SK-N-SH (cell line): ENCODE results near the gene ZNF780B. TPM values are rescaled to one million over a fixed set of nuclear protein-coding genes. Genes with fewer than 3 reads are reported as not detected.

Experiments used
- CTCF ChIA-PET: fragments of 300-600, 350-600 bp; formaldehyde crosslinking; extraction: SDS; loops from one replicate; lab custom pipeline; 2021; lab: Yijun Ruan, JAX
- POLR2A ChIA-PET: fragments of 350-600 bp; sonication (Branson Sonifier 250); formaldehyde crosslinking; extraction: SDS; loops from one replicate; lab custom pipeline; 2020; ENCODE audit warnings: antibody characterized with exemption, inconsistent platforms; lab: Yijun Ruan, JAX
- DNase-seq: peaks from one replicate; pipeline ENCODE4 v3.0.0; 2012
- H2AFZ ChIP-seq: fragments of 200-600 bp; sonication (generic); 2 replicates; pipeline ENCODE4 v1.8.1; 2016; ENCODE audit warnings: antibody characterized with exemption, mild to moderate bottlenecking, low read depth
- H3F3A ChIP-seq: fragments of 200-600 bp; sonication (generic); replicated peaks from 2 replicates; pipeline ENCODE3; 2016; ENCODE audit warnings: antibody characterized with exemption, mild to moderate bottlenecking; ENCODE audit not compliant: insufficient read depth
- H3K27ac ChIP-seq, 2 experiments: fragments of 200-500 bp in 1 of 2; fragments of 200-600 bp in 1 of 2; sonication (Bioruptor generic) in 1 of 2; sonication (generic), shearing (Covaris generic) in 1 of 2; 2 replicates each; pipeline versions ENCODE4 v1.5.1 to v1.6.1; 2014 to 2016; ENCODE audit warnings: low read depth in 2 of 2, inconsistent platforms in 1 of 2, low read length in 1 of 2, mild to moderate bottlenecking in 1 of 2, mixed read lengths in 1 of 2
- H3K27me3 ChIP-seq: fragments of 200-600 bp; sonication (generic), shearing (Covaris generic); 2 replicates; pipeline ENCODE4 v1.6.1; 2016; ENCODE audit warnings: mixed run types; ENCODE audit not compliant: insufficient read depth
- H3K36me3 ChIP-seq, 2 experiments: fragments of 200-500 bp in 1 of 2; fragments of 200-600 bp in 1 of 2; sonication (Bioruptor generic) in 1 of 2; sonication (generic) in 1 of 2; replicated peaks in 1 of 2; 2 replicates each; pipeline versions ENCODE3 to v1.5.1; 2014 to 2016; ENCODE audit warnings: low read length in 1 of 2, mild to moderate bottlenecking in 1 of 2; ENCODE audit not compliant: insufficient read depth in 2 of 2, control insufficient read depth in 1 of 2
- H3K4me1 ChIP-seq, 2 experiments: fragments of 200-500 bp in 1 of 2; fragments of 200-600 bp in 1 of 2; sonication (Bioruptor generic) in 1 of 2; sonication (generic), shearing (Covaris generic) in 1 of 2; 2 replicates each; pipeline versions ENCODE4 v1.5.1 to v1.6.1; 2014 to 2016; ENCODE audit warnings: low read depth in 1 of 2, low read length in 1 of 2, mixed run types in 1 of 2; ENCODE audit not compliant: insufficient read depth in 2 of 2, control insufficient read depth in 1 of 2
- H3K4me2 ChIP-seq: fragments of 200-600 bp; sonication (generic), shearing (Covaris generic); 2 replicates; pipeline ENCODE4 v1.6.1; 2017; ENCODE audit warnings: mixed run types
- H3K4me3 ChIP-seq, 2 experiments: fragments of 200-500 bp in 1 of 2; fragments of 200-600 bp in 1 of 2; sonication (Bioruptor generic) in 1 of 2; sonication (generic), shearing (Covaris generic) in 1 of 2; 2 replicates each; pipeline versions ENCODE4 v1.5.1 to v1.8.1; 2014 to 2016; ENCODE audit warnings: low read depth in 2 of 2, inconsistent platforms in 1 of 2, low read length in 1 of 2, mild to moderate bottlenecking in 1 of 2, mixed read lengths in 1 of 2, moderate library complexity in 1 of 2
- H3K79me2 ChIP-seq: fragments of 200-600 bp; sonication (generic); 2 replicates; pipeline ENCODE4 v1.8.1; 2017; ENCODE audit warnings: mild to moderate bottlenecking; ENCODE audit not compliant: insufficient read depth
- H3K9ac ChIP-seq: fragments of 200-600 bp; sonication (generic); 2 replicates; pipeline ENCODE4 v1.6.1; 2017; ENCODE audit warnings: mixed run types
- H3K9me2 ChIP-seq: fragments of 200-600 bp; sonication (generic); 2 replicates; pipeline ENCODE4 v1.6.1; 2017; ENCODE audit warnings: mixed run types
- H3K9me3 ChIP-seq: fragments of 200-600 bp; sonication (generic); 2 replicates; pipeline ENCODE4 v1.6.1; 2017; ENCODE audit warnings: mixed run types, mild to moderate bottlenecking, moderate library complexity
- H4K20me1 ChIP-seq: fragments of 200-600 bp; sonication (generic); 2 replicates; pipeline ENCODE4 v1.6.1; 2017; ENCODE audit warnings: mild to moderate bottlenecking, mixed run types; ENCODE audit not compliant: insufficient read depth
- CHD2 ChIP-seq: fragments of 150-350 bp; IDR thresholded peaks from 2 replicates; pipeline ENCODE4 v1.6.1; 2018; ENCODE audit warnings: low read length; ENCODE audit not compliant: partially characterized antibody
- CTCF ChIP-seq: fragments of 200-600 bp; sonication (generic); IDR thresholded peaks from 2 replicates; pipeline ENCODE4 v1.6.1; 2017; ENCODE audit warnings: antibody characterized with exemption, mild to moderate bottlenecking, moderate library complexity
- ELF1 ChIP-seq: IDR thresholded peaks from 2 replicates; pipeline ENCODE4 v1.4.0; 2012
- EP300 ChIP-seq, 2 experiments: IDR thresholded peaks; 2 replicates each; pipeline versions ENCODE4 v1.4.0 to v1.6.1; 2012; ENCODE audit warnings: borderline replicate concordance in 1 of 2, low read depth in 1 of 2, low read length in 1 of 2
- EZH2phosphoT487 ChIP-seq: fragments of 200-600 bp; sonication (generic); IDR thresholded peaks from 2 replicates; pipeline ENCODE4 v1.6.1; 2017; ENCODE audit warnings: low read depth, mixed run types, mild to moderate bottlenecking, antibody characterized with exemption, moderate library complexity, borderline replicate concordance
- FOXM1 ChIP-seq: IDR thresholded peaks from 2 replicates; pipeline ENCODE4 v1.4.0; 2012; ENCODE audit warnings: low read depth, mild to moderate bottlenecking
- GABPA ChIP-seq: IDR thresholded peaks from 2 replicates; pipeline ENCODE4 v1.4.0; 2012; ENCODE audit warnings: low read depth, mild to moderate bottlenecking
- GATA2 ChIP-seq: sonication (generic); formaldehyde crosslinking; IDR thresholded peaks from 2 replicates; pipeline ENCODE4 v1.5.0; 2020; ENCODE audit warnings: mild to moderate bottlenecking, missing genetic modification reagents
- IRF3 ChIP-seq: fragments of 150-350 bp; IDR thresholded peaks from 2 replicates; pipeline ENCODE4 v1.6.1; 2016; ENCODE audit warnings: mild to moderate bottlenecking, low read depth, low read length
- JUND ChIP-seq: IDR thresholded peaks from 2 replicates; pipeline ENCODE4 v1.4.0; 2012
- MXI1 ChIP-seq: IDR thresholded peaks from 2 replicates; pipeline ENCODE4 v1.6.1; 2012; ENCODE audit warnings: mild to moderate bottlenecking, low read depth, low read length, improper control_type of control experiment
- NRF1 ChIP-seq: IDR thresholded peaks from 2 replicates; pipeline ENCODE4 v1.6.1; 2012; ENCODE audit warnings: low read depth, mild to moderate bottlenecking, low read length
- RAD21 ChIP-seq: IDR thresholded peaks from 2 replicates; pipeline ENCODE4 v1.6.1; 2012; ENCODE audit warnings: mild to moderate bottlenecking, low read length
- RCOR1 ChIP-seq: fragments of 150-350 bp; IDR thresholded peaks from 2 replicates; pipeline ENCODE4 v1.6.1; 2017; ENCODE audit warnings: antibody characterized with exemption, low read length
- RXRA ChIP-seq: IDR thresholded peaks from 2 replicates; pipeline ENCODE4 v1.4.0; 2012; ENCODE audit warnings: low read depth, mild to moderate bottlenecking, borderline replicate concordance
- SMC3 ChIP-seq: IDR thresholded peaks from 2 replicates; pipeline ENCODE4 v1.6.1; 2012; ENCODE audit warnings: low read depth, low read length, improper control_type of control experiment
- TAF1 ChIP-seq: IDR thresholded peaks from 2 replicates; pipeline ENCODE4 v1.6.1; 2012; ENCODE audit warnings: low read depth, mild to moderate bottlenecking, low read length, moderate library complexity, borderline replicate concordance
- TCF12 ChIP-seq: IDR thresholded peaks from 2 replicates; pipeline ENCODE4 v1.4.0; 2012
- TEAD4 ChIP-seq: IDR thresholded peaks from 2 replicates; pipeline ENCODE4 v1.4.0; 2012; ENCODE audit warnings: mild to moderate bottlenecking, borderline replicate concordance; ENCODE audit not compliant: insufficient read depth
- USF2 ChIP-seq: fragments of 150-350 bp; IDR thresholded peaks from 2 replicates; pipeline ENCODE4 v1.6.1; 2017; ENCODE audit warnings: antibody characterized with exemption, low read length, low read depth, borderline replicate concordance
- WGBS: methylation state at CpG from one replicate; pipeline ENCODE4 v1.1.6; 2017; ENCODE audit warnings: low lambda C conversion rate; 5-methylcytosine and 5-hydroxymethylcytosine counted together
- polyA plus RNA-seq, 3 experiments: library from polyadenylated mRNA; depleted of rRNA; stranded (reverse); fragments of >200 nt; gene quantifications; 2 replicates each; pipeline ENCODE4 v1.2.3, GENCODE V29; 2012

The ZNF780B gene
- polyA plus RNA-seq, 1 of the 3 experiments (the other 2 are of a cell fraction): 7.0 TPM

- H3K9ac ChIP-seq: peak overlapping the region; percentile 85; the same call in 1 of the 2 replicates
- H3F3A ChIP-seq: no peaks in the 10 kb centered on the region
- POLR2A ChIA-PET: interaction anchor here (1.2 kb wide), 1 partner anchor 34 kb away, joined by 6 read pairs; the partner anchor contains the start of gene ZNF780B
- H3K9me3 ChIP-seq: no peaks in the 10 kb centered on the region
- H3K79me2 ChIP-seq: peaks cover 37% of the 10 kb centered on the region
- no peaks in the 10 kb centered on the region for H3K9me2 ChIP-seq
- no peak for DNase-seq
- 73% methylated on average over 4 of the region's 4 CpGs for WGBS
- TF ChIP-seq CHD2 (no peak), TAF1 (no peak), RXRA (no peak), EZH2phosphoT487 (no peak), NRF1 (no peak), ELF1 (no peak), CTCF (no peak), TEAD4 (no peak), RAD21 (no peak), FOXM1 (no peak), GABPA (no peak), JUND (no peak), RCOR1 (no peak), EP300 (IDR thresholded peaks at IDR 0.05; ENCODE audit: borderline replicate concordance in 1 of 2, low read depth in 1 of 2, low read length in 1 of 2) (no peak), MXI1 (no peak), USF2 (no peak), SMC3 (no peak), GATA2 (no peak), TCF12 (no peak), IRF3 (no peak)
- H4K20me1 ChIP-seq: no peaks in the 10 kb centered on the region
- H3K4me1 ChIP-seq: peaks cover 0 to 4% of the 10 kb centered on the region in 2 experiments; a peak in 2 of 4 replicates
- H2AFZ ChIP-seq: no peak overlapping the region
- H3K27ac ChIP-seq: no peak overlapping the region; a peak in 1 of 4 replicates
- CTCF ChIA-PET: interaction anchor here (2.1 kb wide), 1 partner anchor 51 kb away, joined by 6 read pairs; no protein-coding TSS in a partner anchor
- peak overlapping the region; percentile 83 to 94 for H3K4me3 ChIP-seq
- peak overlapping the region; percentile 91 for H3K4me2 ChIP-seq
- H3K27me3 ChIP-seq: no peaks in the 10 kb centered on the region
- H3K36me3 ChIP-seq: peaks cover 4 to 5% of the 10 kb centered on the region in 2 experiments
Observed at GRCh38 chr19:40089462-40089861, 33.4 kb upstream of the ZNF780B start.
